Fibroblast of peridontal ligament (primary cell): ENCODE data around the gene TEX26.
A peak's percentile ranks its signal among the peaks of the same experiment; 100 is the strongest.

ENCODE experiments used
- DNase-seq: peaks from one replicate; pipeline ENCODE4 v3.0.0-alpha.2; 2010; ENCODE audit errors: extremely low read depth

Gene TEX26

GRCh38 chr13:30932481-30933353 is at the start of gene TEX26:
Gene TEX26 (plus strand): TSS chr13:30932656. CDS start chr13:30932716, 60 bp downstream.
- no peak for DNase-seq

- DNase-seq = no peak
These were observed 49.3 kb upstream of the TEX26 start for GRCh38 chr13:30882996-30883766.

- no peak for DNase-seq
These were observed 47.9 kb upstream of the TEX26 start for GRCh38 chr13:30884543-30884942.

- DNase-seq = no peak
These were observed 43.2 kb upstream of the TEX26 start for GRCh38 chr13:30889196-30889690.

- no peak for DNase-seq
These were observed 39.5 kb upstream of the TEX26 start for GRCh38 chr13:30892966-30893365.

- DNase-seq = peak; percentile 92
These were observed 36.7 kb upstream of the TEX26 start for GRCh38 chr13:30895773-30896172.

- no peak for DNase-seq
These were observed 34.4 kb upstream of the TEX26 start for GRCh38 chr13:30898070-30898469.

- DNase-seq = peak; percentile 98
These were observed 33.7 kb upstream of the TEX26 start for GRCh38 chr13:30898678-30899241.

GRCh38 chr13:30900436-30900835 is 32.0 kb upstream of the TEX26 start:
- no peak for DNase-seq

- no peak for DNase-seq
These were observed 31.3 kb upstream of the TEX26 start for GRCh38 chr13:30900952-30901749.

GRCh38 chr13:30904043-30904442 is 28.4 kb upstream of the TEX26 start:
- DNase-seq = no peak

- DNase-seq = peak; percentile 86
These were observed 26.5 kb upstream of the TEX26 start, which contains the start of gene MEDAG for GRCh38 chr13:30905932-30906383. Gene MEDAG (plus strand): TSS chr13:30906271. CDS start chr13:30906516, 245 bp downstream.

- no peak for DNase-seq
These were observed 25.9 kb upstream of the TEX26 start for GRCh38 chr13:30906411-30907051.

GRCh38 chr13:30907121-30907861 is 25.2 kb upstream of the TEX26 start:
- peak; percentile 53 for DNase-seq

GRCh38 chr13:30908416-30908980 is 24.0 kb upstream of the TEX26 start:
- peak; percentile 71 for DNase-seq

- no peak for DNase-seq
These were observed 21.8 kb upstream of the TEX26 start for GRCh38 chr13:30910676-30911075.

GRCh38 chr13:30915691-30916541 is 16.5 kb upstream of the TEX26 start:
- DNase-seq = no peak

- DNase-seq = no peak
These were observed 15.5 kb upstream of the TEX26 start for GRCh38 chr13:30916991-30917390.
